Gastrocnemius medialis (tissue), 4 donors: ENCODE results near the gene NRG4.

ENCODE experiments used
- POLR2A ChIP-seq, 2 donors: fragments of 450-650 bp; IDR thresholded peaks; one replicate each; pipeline ENCODE4 v1.6.1; 2017; ENCODE audit warnings: antibody characterized with exemption in 2 of 2, mild to moderate bottlenecking in 2 of 2, moderate library complexity in 2 of 2
- TF ChIP-seq, protein P1 (sequence below), 5 experiments: fragments of 450-650 bp in 3 of 5; fragments of 200-600 bp in 2 of 5; sonication (generic) in 2 of 5; IDR thresholded peaks in 4 of 5; conservative IDR thresholded peaks in 1 of 5; 1 replicate in 4 of 5; 2 replicates in 1 of 5; pipeline ENCODE4 v1.5.1; 2016 to 2019; ENCODE audit warnings: antibody characterized with exemption in 5 of 5, mild to moderate bottlenecking in 3 of 5, moderate library complexity in 3 of 5

DNA sequence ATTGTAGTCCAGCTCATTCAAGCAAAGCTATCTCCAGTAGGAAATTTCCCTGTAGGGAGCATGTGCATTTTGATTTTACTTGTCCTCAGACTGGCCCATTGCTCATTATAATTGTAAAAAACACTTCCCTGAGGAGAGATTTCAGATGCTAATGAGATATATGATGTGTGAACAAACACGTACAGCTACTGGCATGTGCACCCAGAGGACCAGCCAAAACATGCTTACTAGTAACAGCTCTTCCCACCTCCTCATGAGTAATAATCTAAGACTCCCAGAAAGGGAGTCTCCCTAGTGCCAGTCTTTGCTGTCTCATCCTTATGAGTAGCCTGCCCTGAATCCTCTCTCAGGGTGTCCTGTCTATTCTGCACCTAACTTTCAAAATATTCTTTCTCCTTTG, 65.1 kb downstream of the NRG4 start:
- TF ChIP-seq, protein P1, sequence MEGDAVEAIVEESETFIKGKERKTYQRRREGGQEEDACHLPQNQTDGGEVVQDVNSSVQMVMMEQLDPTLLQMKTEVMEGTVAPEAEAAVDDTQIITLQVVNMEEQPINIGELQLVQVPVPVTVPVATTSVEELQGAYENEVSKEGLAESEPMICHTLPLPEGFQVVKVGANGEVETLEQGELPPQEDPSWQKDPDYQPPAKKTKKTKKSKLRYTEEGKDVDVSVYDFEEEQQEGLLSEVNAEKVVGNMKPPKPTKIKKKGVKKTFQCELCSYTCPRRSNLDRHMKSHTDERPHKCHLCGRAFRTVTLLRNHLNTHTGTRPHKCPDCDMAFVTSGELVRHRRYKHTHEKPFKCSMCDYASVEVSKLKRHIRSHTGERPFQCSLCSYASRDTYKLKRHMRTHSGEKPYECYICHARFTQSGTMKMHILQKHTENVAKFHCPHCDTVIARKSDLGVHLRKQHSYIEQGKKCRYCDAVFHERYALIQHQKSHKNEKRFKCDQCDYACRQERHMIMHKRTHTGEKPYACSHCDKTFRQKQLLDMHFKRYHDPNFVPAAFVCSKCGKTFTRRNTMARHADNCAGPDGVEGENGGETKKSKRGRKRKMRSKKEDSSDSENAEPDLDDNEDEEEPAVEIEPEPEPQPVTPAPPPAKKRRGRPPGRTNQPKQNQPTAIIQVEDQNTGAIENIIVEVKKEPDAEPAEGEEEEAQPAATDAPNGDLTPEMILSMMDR (IDR thresholded peaks at IDR 0.05 in 4 of 5, conservative IDR thresholded peaks at IDR 0.05 in 1 of 5), result no peak
- TF ChIP-seq POLR2A (IDR thresholded peaks at IDR 0.05), result no peak
